ENCODE data around the gene FANCC. TPM values are rescaled to one million over a fixed set of nuclear protein-coding genes. Genes with fewer than 3 reads are reported as not detected.

FANCC gene
- 3.8 and 5.7 TPM in 2 replicates for total RNA-seq

- no peak for DNase-seq (ENCODE audit: extremely low read depth, low read depth, low spot score)
Measured at GRCh38 chr9:95317119-95317892, at the start of gene FANCC. FANCC (minus strand) TSS chr9:95317709; CDS start chr9:95249291, 68,418 bp downstream.

GRCh38 chr9:95366731-95367325, 49.3 kb upstream of the FANCC start:
- DNase-seq (ENCODE audit: extremely low read depth, low read depth, low spot score) = no peak

- DNase-seq (ENCODE audit: extremely low read depth, low read depth, low spot score) = no peak
Measured at GRCh38 chr9:95365766-95366165, 48.3 kb upstream of the FANCC start.

- DNase-seq (ENCODE audit: extremely low read depth, low read depth, low spot score) = no peak
Measured at GRCh38 chr9:95363051-95363841, 45.7 kb upstream of the FANCC start.

- DNase-seq (ENCODE audit: extremely low read depth, low read depth, low spot score) = no peak
Measured at GRCh38 chr9:95360866-95361265, 43.4 kb upstream of the FANCC start.

DNA sequence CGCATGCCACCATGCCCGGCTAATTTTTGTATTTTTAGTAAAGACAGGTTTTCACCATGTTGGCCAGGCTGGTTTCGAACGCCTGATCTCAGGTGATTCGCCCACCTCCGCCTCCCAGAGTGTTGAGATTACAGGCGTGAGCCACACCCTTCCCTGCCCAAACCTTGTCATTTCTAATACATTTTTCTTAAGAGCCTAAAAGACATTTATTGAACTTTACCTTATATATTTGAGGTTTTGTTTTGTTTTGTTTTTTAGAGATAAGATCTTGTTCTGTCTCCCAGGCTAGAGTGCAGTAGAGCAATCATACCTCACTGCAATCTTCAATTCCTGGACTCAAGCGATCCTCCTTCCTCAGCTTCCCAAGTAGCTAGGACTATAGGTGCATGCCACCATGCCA, 39.8 kb upstream of the FANCC start:
- DNase-seq (ENCODE audit: extremely low read depth, low read depth, low spot score) = no peak

DNA sequence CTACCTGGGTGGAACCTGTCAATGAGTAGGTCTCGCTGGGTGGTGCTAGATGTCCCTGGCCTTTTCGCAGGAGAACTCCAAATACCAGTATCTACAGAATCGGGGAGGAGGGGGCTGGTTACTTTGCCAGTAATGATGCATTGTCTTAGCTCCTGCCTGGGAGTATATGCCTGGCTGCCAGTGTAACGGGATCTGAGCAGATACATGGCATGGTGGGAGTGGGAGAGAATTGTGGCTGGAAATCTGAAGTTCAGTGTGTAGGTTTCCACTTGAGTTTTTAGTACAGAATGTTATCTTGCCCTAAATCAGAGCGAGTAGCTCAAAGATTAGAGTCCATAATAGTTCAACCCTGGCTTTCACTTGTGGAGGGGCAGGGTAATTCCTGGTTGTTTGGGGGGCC, 38.0 kb upstream of the FANCC start:
- no peak for DNase-seq (ENCODE audit: extremely low read depth, low read depth, low spot score)

DNA sequence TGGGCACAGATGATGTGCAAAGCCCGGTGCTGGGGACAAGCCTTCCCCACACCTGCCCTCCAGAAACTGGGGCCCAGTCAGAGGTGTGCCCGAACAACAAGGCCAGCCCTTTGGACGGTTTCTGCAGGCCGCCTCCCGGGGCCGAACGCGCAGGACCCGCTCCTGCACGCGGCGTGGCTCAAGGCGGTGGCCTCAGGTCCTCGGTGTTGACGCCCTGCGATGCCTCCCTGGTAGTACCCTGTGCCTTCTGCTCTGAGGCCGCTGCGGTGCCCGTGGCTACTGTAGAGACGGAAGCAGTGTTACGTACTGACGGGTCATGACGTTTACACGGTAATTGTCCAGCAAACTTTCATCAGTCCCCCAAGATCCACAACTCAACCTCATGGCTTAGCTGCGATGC, 33.5 kb upstream of the FANCC start:
- no peak for DNase-seq (ENCODE audit: extremely low read depth, low read depth, low spot score)

GRCh38 chr9:95350266-95350665, 32.8 kb upstream of the FANCC start:
- no peak for DNase-seq (ENCODE audit: extremely low read depth, low read depth, low spot score)

DNA sequence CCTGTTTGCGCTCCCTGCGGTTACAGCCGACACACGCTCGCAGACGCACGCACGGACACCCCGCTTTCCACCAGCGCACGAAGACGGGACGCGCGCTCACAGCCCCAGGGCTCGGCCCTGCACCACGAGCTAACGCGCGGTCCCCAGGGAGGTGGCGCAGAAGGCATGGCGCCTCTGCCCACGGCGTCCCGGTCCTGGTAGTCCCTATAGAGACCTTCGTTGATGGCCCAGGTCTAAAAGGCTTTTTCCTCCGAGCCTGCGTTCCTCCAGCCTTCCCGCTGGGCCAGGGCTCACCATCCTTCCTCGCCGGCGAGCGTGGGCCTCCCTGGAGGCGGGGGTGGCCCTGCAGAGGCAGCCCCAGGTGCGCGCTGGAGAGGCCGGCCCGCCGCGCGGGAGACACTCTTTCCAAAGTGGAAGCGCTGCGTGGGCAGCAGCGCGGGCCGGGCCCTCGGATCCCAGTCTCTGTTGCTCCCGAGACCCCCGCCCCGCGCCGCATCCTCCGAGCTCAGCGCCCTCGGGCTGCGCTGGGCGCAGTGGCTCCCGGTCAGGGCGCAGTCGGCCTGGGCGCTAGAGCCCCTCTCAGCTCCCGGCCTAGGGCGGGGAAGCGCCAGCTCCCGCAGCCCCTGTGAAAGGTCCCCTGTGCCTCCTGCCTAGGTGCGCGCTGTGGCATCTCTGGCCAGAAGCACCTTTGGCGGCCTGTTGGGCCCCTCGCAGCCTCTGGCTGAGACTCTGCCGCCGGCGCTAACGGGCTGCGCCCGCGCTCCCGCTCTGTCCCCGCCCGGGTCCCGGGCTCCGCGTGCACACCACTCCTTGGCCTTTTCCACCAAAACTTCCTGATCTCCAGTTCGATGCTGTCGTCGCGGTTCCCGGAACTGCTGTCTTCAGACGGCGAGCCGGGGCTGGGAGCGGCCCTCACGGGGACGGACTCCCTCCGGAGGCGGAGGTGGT, 31.9 kb upstream of the FANCC start:
- no peak for DNase-seq (ENCODE audit: extremely low read depth, low read depth, low spot score)

GRCh38 chr9:95346021-95346420, 28.5 kb upstream of the FANCC start:
- no peak for DNase-seq (ENCODE audit: extremely low read depth, low read depth, low spot score)

DNA sequence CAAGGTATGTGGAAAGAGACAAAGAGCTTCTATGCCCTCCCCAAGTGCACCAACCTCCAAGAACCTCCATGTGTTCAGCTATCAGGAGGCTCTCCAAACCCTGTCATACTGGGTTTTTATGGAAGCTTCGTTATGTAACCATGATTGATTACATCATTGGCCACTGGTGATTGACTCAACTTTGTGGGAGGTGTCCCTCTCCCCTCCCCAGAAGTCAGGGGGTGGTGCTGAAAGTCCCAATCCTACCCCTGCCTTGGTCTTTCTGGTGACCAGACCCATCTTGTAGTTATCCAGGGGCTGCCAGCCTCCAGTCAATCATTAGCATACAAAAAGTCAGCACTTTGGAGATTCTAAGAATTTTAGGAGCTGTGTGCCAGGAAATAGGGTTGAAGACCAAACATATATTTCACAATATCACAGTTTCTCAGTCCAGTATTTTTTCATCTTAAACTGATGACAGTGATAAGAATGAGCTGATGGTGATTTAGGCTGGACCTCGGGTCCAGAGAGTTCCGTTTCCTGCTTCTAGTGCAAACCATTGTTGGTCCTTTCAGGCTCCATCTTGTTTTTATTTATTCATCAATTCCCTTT, 27.3 kb upstream of the FANCC start:
- DNase-seq (ENCODE audit: extremely low read depth, low read depth, low spot score) = no peak

DNA sequence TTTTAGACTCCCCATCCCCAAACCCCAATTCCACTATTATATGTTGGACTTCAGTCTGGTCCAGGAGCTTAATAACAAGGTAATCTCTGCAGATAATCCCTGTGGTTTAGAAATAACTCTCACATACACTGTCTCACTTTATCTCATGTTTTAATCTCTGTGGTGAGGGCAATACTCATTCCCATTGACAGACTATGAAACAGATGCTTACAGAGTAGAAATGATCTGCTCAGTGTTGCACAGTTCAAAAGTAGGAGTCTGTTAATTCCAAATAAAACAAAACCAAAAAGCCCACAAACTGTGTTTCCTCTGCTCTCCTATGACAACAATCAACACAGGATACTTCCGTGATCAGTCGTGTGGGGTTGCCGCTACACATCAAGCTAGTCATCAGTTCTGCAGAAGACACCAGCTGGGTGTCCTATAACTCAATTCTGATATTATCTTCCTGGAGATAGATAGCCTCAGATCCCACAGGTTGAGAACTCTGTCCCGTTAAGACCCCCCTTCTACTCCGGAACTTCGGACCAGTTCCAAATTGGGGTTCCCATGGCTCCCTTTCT, 26.3 kb upstream of the FANCC start:
- DNase-seq (ENCODE audit: extremely low read depth, low read depth, low spot score) = no peak

DNA sequence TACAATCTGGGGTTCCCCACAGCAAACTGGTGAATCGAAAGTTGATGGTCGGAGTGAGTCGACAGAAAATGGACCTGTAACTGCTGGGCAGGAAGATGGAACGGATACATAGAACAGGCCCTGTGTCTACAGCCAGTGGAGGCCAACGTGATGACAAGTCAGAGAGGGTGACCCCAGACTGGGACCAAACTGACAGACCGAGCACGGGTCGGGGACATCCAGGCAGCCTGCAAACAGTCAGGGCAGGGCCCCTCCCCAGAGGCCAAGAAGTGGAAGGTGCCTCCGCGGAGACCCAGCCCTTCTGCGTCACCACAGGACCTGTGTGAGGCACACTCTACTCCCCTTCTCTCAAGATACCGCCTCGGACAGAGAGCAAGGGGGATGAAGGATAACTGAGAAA, 25.1 kb upstream of the FANCC start:
- no peak for DNase-seq (ENCODE audit: extremely low read depth, low read depth, low spot score)

- DNase-seq (ENCODE audit: extremely low read depth, low read depth, low spot score) = no peak
Measured at GRCh38 chr9:95341293-95341962, 23.9 kb upstream of the FANCC start.

DNA sequence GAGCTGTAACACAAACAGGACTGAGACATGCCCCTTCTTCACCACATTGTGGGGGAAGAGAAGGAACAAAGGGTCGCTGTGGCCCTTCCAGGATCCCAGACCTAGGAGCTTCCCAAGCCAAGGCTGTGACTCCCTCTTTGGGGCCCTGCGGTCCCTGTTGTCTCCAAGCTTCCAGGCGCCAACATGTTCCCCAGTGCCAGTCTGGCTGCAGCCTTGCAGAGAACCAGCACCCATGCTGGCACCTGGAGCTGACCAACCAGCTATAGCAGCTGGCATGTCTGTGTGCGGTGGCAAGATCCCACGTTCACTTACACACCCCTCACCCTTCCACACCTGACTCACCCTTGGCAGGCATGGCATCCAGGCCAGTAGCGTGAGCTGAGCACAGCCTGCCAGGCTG, 20.7 kb upstream of the FANCC start:
- DNase-seq (ENCODE audit: extremely low read depth, low read depth, low spot score) = no peak

DNA sequence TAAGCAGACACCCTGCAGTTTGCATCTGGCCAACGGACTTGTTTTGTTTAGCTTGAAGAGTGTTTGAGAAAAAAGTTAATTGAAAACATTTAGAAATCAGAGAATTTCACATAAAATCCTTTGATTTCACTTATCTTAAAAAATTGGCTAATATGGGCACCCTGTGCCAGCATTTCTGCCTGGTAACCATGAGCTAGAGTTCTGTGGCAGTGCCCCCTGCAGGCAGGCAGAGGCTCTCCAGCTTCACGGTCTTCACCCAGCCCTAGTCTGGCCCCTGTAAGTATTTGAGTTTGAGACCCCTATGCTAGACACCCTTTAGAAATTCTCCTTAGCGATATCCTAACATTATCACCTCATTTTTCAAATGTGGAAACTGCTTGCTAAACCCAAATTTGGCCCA, 18.8 kb upstream of the FANCC start:
- DNase-seq (ENCODE audit: extremely low read depth, low read depth, low spot score) = no peak

DNA sequence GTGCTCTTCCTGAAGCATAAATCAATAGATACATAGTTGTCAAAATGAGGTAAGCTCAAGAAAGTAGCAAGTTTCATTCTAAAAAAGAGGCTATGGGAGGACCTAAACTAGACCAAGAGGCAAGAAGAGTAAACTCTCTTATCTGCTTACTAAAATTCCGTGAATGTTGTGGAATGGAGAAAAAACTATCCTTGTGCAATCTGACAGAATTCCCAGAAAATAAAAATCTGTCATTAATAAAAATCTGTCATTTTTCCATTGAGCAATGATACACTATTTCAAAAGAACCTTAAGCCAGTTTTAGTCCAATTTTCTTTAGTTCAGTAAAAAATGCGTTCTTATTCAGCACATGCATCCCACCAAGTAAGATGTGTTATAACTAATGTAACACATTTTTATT, 15.9 kb upstream of the FANCC start:
- no peak for DNase-seq (ENCODE audit: extremely low read depth, low read depth, low spot score)

GRCh38 chr9:95332860-95333259, 15.4 kb upstream of the FANCC start:
- no peak for DNase-seq (ENCODE audit: extremely low read depth, low read depth, low spot score)

Data from glomerular endothelial cell (primary cell).